ENCODE results near the gene NUP210.

DNA sequence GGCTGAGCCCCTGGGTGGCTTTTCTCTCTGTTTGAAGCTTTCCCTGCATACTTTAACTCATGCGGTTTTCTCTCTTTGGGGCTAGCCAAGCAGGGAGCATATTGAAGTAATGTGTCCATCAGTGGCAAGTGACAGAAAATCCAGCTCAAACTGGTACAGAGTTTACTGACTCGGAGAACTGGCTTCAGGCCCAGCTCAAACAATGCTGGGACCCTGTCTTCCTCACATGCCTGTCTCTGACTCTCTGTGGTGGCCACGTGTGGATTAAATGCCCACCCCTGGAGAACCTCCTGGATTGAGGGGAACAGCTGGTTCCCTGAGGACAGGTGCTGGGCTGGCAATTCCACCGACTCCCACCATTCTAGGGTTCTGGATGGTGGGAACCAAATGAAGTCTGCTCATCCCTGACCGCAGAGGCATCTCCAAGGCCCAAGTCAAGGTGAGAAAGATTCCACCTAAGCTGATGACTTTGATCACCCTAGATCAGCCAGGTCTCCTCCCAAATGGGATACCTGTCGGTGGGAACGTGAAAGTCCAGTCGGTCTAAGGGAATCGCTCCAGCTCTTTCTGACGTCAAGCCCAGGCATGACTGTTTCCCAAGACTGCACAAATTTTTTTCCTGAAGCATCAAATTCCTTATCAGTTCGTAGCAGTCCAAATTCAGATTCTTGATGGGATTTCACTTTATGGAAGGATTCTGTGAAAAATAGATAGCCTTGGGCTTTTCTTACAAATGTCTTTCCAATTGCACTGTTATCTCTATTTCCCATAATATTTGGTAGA lies 43.7 kb upstream of the NUP210 start:
- TF ChIP-seq, protein P1, sequence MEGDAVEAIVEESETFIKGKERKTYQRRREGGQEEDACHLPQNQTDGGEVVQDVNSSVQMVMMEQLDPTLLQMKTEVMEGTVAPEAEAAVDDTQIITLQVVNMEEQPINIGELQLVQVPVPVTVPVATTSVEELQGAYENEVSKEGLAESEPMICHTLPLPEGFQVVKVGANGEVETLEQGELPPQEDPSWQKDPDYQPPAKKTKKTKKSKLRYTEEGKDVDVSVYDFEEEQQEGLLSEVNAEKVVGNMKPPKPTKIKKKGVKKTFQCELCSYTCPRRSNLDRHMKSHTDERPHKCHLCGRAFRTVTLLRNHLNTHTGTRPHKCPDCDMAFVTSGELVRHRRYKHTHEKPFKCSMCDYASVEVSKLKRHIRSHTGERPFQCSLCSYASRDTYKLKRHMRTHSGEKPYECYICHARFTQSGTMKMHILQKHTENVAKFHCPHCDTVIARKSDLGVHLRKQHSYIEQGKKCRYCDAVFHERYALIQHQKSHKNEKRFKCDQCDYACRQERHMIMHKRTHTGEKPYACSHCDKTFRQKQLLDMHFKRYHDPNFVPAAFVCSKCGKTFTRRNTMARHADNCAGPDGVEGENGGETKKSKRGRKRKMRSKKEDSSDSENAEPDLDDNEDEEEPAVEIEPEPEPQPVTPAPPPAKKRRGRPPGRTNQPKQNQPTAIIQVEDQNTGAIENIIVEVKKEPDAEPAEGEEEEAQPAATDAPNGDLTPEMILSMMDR (conservative IDR thresholded peaks at IDR 0.05; ENCODE audit: low read depth in 2 of 2) = no peak
- TF ChIP-seq, protein P2, sequence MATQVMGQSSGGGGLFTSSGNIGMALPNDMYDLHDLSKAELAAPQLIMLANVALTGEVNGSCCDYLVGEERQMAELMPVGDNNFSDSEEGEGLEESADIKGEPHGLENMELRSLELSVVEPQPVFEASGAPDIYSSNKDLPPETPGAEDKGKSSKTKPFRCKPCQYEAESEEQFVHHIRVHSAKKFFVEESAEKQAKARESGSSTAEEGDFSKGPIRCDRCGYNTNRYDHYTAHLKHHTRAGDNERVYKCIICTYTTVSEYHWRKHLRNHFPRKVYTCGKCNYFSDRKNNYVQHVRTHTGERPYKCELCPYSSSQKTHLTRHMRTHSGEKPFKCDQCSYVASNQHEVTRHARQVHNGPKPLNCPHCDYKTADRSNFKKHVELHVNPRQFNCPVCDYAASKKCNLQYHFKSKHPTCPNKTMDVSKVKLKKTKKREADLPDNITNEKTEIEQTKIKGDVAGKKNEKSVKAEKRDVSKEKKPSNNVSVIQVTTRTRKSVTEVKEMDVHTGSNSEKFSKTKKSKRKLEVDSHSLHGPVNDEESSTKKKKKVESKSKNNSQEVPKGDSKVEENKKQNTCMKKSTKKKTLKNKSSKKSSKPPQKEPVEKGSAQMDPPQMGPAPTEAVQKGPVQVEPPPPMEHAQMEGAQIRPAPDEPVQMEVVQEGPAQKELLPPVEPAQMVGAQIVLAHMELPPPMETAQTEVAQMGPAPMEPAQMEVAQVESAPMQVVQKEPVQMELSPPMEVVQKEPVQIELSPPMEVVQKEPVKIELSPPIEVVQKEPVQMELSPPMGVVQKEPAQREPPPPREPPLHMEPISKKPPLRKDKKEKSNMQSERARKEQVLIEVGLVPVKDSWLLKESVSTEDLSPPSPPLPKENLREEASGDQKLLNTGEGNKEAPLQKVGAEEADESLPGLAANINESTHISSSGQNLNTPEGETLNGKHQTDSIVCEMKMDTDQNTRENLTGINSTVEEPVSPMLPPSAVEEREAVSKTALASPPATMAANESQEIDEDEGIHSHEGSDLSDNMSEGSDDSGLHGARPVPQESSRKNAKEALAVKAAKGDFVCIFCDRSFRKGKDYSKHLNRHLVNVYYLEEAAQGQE (IDR thresholded peaks at IDR 0.05; ENCODE audit: unreplicated experiment) = no peak
- TF ChIP-seq EZH2 (IDR thresholded peaks at IDR 0.05; ENCODE audit: low read depth, unreplicated experiment) (no peak), EZH2phosphoT487 (IDR thresholded peaks at IDR 0.05; ENCODE audit: unreplicated experiment) (no peak), POLR2AphosphoS5 (IDR thresholded peaks at IDR 0.05; ENCODE audit: low read depth) (no peak), JUNB (IDR thresholded peaks at IDR 0.05; ENCODE audit: unreplicated experiment) (no peak), CREB1 (CRISPR knock-in tag; IDR thresholded peaks at IDR 0.05; ENCODE audit: low read depth) (no peak), NANOG (IDR thresholded peaks at IDR 0.05; ENCODE audit: borderline replicate concordance) (no peak)
- TF ChIP-seq, protein P3, sequence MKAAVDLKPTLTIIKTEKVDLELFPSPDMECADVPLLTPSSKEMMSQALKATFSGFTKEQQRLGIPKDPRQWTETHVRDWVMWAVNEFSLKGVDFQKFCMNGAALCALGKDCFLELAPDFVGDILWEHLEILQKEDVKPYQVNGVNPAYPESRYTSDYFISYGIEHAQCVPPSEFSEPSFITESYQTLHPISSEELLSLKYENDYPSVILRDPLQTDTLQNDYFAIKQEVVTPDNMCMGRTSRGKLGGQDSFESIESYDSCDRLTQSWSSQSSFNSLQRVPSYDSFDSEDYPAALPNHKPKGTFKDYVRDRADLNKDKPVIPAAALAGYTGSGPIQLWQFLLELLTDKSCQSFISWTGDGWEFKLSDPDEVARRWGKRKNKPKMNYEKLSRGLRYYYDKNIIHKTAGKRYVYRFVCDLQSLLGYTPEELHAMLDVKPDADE (IDR thresholded peaks at IDR 0.05) = no peak
- TF ChIP-seq, protein P4, sequence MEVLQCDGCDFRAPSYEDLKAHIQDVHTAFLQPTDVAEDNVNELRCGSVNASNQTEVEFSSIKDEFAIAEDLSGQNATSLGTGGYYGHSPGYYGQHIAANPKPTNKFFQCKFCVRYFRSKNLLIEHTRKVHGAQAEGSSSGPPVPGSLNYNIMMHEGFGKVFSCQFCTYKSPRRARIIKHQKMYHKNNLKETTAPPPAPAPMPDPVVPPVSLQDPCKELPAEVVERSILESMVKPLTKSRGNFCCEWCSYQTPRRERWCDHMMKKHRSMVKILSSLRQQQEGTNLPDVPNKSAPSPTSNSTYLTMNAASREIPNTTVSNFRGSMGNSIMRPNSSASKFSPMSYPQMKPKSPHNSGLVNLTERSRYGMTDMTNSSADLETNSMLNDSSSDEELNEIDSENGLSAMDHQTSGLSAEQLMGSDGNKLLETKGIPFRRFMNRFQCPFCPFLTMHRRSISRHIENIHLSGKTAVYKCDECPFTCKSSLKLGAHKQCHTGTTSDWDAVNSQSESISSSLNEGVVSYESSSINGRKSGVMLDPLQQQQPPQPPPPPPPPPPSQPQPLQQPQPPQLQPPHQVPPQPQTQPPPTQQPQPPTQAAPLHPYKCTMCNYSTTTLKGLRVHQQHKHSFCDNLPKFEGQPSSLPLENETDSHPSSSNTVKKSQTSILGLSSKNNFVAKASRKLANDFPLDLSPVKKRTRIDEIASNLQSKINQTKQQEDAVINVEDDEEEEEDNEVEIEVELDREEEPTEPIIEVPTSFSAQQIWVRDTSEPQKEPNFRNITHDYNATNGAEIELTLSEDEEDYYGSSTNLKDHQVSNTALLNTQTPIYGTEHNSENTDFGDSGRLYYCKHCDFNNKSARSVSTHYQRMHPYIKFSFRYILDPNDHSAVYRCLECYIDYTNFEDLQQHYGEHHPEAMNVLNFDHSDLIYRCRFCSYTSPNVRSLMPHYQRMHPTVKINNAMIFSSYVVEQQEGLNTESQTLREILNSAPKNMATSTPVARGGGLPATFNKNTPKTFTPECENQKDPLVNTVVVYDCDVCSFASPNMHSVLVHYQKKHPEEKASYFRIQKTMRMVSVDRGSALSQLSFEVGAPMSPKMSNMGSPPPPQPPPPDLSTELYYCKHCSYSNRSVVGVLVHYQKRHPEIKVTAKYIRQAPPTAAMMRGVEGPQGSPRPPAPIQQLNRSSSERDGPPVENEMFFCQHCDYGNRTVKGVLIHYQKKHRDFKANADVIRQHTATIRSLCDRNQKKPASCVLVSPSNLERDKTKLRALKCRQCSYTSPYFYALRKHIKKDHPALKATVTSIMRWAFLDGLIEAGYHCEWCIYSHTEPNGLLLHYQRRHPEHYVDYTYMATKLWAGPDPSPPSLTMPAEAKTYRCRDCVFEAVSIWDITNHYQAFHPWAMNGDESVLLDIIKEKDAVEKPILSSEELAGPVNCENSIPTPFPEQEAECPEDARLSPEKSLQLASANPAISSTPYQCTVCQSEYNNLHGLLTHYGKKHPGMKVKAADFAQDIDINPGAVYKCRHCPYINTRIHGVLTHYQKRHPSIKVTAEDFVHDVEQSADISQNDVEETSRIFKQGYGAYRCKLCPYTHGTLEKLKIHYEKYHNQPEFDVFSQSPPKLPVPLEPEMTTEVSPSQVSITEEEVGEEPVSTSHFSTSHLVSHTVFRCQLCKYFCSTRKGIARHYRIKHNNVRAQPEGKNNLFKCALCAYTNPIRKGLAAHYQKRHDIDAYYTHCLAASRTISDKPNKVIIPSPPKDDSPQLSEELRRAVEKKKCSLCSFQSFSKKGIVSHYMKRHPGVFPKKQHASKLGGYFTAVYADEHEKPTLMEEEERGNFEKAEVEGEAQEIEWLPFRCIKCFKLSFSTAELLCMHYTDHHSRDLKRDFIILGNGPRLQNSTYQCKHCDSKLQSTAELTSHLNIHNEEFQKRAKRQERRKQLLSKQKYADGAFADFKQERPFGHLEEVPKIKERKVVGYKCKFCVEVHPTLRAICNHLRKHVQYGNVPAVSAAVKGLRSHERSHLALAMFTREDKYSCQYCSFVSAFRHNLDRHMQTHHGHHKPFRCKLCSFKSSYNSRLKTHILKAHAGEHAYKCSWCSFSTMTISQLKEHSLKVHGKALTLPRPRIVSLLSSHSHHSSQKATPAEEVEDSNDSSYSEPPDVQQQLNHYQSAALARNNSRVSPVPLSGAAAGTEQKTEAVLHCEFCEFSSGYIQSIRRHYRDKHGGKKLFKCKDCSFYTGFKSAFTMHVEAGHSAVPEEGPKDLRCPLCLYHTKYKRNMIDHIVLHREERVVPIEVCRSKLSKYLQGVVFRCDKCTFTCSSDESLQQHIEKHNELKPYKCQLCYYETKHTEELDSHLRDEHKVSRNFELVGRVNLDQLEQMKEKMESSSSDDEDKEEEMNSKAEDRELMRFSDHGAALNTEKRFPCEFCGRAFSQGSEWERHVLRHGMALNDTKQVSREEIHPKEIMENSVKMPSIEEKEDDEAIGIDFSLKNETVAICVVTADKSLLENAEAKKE (CRISPR knock-in tag; IDR thresholded peaks at IDR 0.05) = no peak

Data from GM23338 (cell line).